Stimulated activated CD4-positive, alpha-beta T cell treated with anti-CD3 and anti-CD28 coated beads, TNF-alpha, amount 100 ng/mL, for 4 hours (primary cell): ENCODE data around the gene SCN8A.
"Not testable (repeated sequence)": the region's sequence is repeated elsewhere in the genome, so short reads cannot be mapped to it uniquely, and the experiment has no call there.

ENCODE experiments used
- DNase-seq, 3 experiments: peaks; one replicate each; pipeline ENCODE4 v3.0.0-alpha.2; 2020; ENCODE audit warnings: low read depth in 3 of 3

The SCN8A gene

DNA sequence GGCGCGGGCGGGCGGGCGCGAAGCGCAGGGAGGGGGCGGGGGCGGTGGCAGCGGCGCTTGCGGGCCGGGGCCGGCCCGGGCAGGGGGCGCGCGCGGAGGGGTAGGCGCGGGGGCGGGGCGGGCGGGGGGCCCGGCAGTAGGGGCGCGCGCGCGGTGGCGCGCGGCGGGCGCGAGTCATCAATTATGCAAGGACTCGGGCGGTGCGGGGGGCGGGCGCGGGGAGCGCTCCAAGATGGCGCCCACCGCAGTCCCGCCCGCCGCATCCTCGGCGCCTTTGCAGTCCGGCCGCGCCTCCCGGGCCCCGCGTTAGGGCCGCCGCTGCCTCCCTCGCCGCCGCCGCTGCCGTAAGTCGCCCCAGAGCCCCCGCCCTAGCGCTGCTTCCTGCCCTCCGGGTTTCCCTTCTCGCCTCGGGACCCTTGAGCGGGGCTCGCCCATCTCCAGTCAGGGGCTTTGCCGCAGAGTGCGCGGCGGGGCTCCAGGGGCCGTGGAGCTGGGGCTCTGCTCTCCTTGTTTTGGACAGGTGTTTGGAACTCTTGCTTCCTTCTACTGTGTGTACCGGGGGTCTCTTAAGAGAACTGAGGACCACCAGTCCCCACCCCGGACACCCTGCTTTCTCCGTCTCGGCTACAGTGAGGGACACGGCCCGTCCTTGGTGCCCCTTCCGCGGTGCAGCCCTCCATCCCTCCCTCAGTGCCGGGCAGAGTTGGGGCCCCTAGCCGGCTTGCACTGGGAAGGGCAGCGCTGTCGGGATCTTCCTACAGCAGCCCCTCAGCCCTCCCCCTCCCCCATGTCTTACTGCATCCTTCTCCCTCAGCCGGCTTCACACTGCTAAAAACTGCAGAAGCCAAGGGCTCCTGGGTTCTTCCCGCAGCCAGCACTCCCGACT lies at the start of gene SCN8A:
Gene SCN8A, plus strand, starts transcription at position 218 of the 886 bp plus-strand sequence. CDS start 71,585 bp downstream, outside the sequence.
- peak in 1 of 3 experiments; percentile 33 for DNase-seq

- DNase-seq, result no peak
Observed at GRCh38 chr12:51546097-51546496, 44.9 kb upstream of the SCN8A start.

- no peak for DNase-seq
Observed at GRCh38 chr12:51547606-51548005, 43.4 kb upstream of the SCN8A start.

GRCh38 chr12:51548241-51548640 lies 42.8 kb upstream of the SCN8A start:
- DNase-seq, result no peak

GRCh38 chr12:51549637-51550036 lies 41.4 kb upstream of the SCN8A start:
- DNase-seq, result no peak

DNA sequence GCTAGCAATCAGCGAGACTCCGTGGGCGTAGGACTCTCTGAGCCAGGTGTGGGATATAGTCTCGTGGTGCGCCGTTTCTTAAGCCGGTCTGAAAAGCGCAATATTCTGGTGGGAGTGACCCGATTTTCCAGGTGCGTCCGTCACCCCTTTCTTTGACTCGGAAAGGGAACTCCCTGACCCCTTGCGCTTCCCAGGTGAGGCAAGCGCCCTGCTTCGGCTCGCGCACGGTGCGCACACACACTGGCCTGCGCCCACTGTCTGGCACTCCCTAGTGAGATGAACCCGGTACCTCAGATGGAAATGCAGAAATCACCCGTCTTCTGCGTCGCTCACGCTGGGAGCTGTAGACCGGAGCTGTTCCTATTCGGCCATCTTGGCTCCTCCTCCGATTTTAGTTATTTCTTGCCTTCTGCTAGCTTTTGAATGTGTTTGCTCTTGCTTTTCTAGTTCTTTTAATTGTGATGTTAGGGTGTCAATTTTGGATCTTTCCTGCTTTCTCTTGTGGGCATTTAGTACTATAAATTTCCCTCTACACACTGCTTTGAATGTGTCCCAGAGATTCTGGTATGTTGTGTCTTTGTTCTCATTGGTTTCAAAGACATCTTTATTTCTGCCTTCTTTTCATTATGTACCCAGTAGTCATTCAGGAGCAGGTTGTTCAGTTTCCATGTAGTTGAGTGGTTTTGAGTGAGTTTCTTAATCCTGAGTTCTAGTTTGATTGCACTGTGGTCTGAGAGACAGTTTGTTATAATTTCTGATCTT lies 22.6 kb upstream of the SCN8A start:
- DNase-seq, result not testable (repeated sequence)

GRCh38 chr12:51579321-51579850 lies 11.6 kb upstream of the SCN8A start:
- no peak for DNase-seq

DNA sequence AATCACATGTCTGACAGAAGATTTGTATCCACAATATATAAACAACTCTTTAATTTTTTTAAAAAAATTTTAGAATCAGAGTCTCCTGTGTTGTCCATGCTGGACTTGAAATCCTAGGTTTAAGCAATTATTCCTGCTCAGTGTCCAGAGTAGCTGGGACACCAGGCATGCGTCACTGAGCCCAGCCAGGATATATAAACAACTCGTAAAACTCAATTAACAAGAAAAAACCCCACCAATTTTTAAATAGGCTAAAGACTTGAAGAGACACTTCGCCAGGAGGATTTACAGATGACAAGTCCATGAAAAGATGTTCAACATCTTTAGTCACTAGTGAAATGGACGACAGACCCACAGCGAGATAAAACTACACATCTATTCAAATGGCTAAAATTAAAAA lies 2.0 kb upstream of the SCN8A start:
- no peak for DNase-seq

DNA sequence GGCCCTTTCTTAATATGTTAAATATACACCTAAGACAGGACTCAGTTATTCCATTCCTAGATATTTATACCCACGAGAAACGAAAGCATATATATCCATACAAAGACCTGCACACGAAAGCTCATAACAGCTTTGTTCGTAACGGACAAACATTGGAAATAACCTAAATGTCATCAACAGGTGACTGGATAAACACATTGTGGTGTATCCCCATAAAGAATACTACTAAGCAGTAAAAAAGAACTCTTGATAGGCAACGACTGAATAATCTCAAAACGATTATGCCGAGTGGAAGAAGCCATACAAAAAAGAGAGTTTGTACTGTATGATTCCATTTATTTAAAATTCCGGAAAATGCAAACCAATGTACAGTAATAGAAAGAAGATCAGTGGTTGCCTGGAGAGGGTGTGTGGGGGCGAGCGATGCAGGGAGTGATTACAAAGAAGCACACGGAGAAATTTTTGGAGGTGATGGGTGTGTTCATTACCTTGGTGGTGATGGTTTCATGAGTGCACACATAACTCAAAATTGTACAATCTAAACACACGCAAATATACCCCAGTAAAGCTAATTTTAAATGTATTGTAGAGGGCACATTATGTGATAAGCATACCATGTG lies 1.4 kb upstream of the SCN8A start:
- DNase-seq, result no peak

DNA sequence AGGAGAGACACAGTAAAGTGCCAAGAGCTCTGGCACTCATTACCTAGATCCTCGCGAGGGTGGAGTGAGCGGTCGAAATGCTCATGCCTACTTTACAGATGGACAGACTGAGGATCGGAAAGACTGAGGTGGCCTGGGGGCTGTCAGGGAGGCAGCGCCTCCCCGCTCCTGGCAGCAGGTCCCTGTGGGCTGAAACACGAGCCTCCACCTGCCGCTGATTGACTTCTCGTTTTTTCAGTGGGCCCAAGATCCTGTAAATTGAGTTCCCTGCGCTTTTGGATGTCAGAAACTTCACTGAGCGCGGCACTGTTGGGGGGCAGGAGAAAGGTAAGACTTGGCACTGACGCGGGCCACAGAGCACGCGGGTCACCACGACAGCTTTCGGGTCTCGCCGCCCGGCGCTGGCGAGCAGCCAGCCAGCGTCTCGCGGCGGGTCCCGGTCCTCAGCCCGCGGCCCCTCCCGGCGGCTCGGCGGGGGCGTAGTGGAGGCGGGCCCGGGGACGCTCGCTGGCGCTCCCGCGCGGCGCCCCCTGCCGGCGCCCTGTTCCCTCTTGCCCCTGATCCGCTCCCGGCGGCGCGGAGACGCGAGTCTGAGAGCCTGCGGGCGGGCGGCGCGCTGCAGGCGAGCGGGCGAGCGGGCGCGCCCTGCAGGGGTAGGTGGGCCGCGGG lies 552 bp upstream of the SCN8A start:
- DNase-seq, result peak; percentile 50 to 71 (median 55)

DNA sequence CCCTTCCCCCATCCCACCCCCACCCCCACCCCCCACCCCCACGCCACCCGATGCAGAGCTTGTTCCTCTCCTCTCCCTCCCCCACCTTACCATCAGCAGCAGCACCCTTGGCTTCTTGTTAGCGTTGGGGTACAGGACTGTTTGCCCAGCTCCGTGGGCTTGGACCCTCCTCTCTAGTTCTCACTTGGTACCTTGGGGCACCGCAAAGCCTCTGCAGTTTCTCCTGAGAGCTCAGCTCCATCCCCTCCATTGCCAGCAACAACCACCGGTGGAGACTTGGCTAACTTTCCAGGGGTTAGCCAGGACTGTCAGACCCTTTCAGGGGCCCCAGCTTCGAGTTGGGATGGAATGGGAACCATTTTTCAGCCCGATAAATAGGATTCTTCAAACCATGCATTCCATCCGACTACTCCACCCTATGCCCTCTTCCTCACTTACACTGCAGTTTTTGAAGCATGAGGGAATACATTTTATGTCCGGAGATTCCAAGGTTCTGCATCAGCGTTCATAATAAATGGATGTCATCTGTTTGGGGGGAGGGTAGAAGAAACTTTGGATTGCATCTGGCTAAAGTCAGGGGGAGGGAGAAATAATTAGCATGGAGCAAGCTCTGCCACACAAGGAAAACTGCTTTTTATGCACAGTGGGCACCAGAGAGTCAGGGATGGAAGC lies 1.1 kb downstream of the SCN8A start:
- no peak for DNase-seq

- no peak for DNase-seq
Observed at GRCh38 chr12:51593021-51593420, 2.0 kb downstream of the SCN8A start.

DNA sequence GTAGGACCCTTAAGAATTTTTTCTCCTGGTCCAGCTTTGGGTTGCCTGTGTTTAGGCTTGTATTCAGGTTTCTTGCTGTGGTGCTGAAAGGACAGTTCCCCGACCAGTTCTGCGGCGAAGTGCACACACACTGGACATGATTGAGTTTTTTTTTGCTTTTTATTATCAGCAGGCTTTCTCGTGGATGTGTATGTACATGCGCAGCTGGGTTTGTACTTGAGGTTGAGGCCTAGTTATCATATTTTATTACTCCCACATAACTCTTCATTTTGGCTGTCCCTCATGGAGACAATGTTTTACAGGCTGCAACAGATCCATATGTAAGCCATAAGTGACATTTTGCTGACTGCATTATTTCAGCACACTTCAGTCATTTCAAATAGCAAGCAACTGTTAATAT lies 2.5 kb downstream of the SCN8A start:
- DNase-seq, result no peak

- no peak for DNase-seq
Observed at GRCh38 chr12:51598156-51598555, 7.1 kb downstream of the SCN8A start.

DNA sequence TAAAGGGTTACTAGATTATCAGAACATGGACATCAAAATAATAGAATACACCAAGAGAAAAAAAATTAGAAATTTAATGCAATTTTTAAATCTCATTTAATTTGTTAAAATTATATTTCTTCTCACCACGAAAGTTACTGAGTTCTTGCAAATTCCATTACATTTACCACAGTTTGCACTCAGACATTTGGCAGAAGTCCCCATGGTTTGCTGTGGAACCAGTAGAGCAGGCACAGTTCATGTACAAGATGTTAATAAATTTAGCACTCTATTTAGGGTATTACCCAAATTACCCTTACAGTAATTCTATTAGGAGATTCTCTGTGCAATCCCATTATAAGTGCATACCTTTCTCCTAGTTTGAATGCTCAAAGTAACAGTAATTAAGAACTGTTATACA lies 9.7 kb downstream of the SCN8A start:
- DNase-seq, result no peak

- DNase-seq, result no peak
Observed at GRCh38 chr12:51601241-51601640, 10.2 kb downstream of the SCN8A start.

DNA sequence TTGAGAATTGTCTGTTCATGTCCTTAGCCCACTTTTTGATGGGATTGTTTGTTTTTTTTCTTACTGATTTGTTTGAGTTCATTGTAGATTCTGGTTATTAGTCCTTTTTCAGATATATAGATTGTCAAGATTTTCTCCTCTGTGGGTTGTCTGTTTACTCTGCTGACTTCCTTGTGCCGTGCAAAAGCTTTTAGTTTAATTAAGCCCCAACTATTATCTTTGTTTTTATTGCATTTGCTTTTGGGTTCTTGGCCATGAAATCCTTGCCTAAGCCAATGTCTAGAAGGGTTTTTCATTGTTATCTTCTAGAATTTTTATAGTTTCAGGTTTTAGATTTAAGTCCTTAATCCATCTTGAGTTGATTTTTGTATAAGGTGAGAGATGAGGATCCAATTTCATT lies 14.9 kb downstream of the SCN8A start:
- not testable (repeated sequence) for DNase-seq

DNA sequence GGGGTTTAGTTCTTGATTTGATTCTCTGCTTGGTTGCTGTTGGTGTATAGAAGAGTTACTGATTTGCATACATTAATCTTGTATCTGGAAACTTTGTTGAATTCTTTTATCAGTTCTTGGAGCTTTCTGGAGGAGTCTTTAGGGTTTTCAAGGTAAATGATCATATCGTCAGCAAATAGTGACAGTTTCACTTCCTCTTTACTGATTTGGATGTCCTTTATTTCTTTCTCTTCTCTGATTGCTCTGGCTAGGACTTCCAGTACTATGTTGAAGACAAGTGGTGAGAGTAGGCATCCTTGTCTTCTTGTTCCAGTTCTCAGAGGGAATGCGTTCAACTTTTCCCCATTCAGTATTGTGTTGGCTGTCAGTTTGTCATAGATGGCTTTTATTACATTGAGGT lies 16.2 kb downstream of the SCN8A start:
- not testable (repeated sequence) for DNase-seq

DNA sequence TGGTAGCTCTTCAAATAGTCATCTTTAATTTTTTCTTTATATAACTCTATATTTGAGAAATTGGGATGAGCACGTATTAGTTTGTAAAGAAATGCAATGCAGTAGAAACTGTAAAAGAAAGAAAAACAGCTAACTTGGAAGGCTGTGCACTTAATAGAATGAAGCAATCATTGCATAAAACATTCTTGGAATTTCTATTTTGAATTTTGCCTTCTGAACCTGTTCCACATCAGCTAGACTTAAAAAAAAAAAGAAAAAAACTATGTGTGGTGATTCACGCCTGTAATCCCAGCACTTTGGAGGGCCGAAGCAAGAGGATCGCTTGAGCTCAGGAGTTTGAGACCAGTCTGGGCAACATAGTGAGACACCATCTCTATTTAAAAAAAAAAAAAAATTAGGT lies 29.4 kb downstream of the SCN8A start:
- DNase-seq, result no peak

- no peak for DNase-seq
Observed at GRCh38 chr12:51621156-51621922, 30.3 kb downstream of the SCN8A start.
